ENCODE measurements around the gene MYOCOS.

DNA sequence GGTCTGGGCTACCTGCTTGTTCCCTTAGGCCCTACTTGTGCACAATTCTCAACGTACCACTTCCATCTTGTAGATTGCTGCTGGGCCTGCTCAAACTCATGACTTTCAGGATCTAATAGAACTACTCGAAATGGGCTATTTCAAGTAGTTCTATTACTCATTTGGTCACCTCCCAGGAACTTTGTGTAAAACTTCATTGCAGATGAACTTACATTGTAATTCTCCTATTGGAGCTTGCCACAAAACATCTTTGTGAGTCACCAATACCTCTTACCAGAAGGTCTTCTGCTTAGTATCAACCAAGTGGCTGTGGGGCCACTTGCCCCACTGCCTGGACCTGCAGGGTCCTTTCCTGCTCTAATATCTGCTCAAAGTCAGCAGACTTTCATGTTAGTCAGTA, 10.7 kb upstream of the MYOCOS start:
- TF ChIP-seq CTCF (IDR thresholded peaks at IDR 0.05) (no peak), POLR2A (IDR thresholded peaks at IDR 0.05) (no peak)
